ENCODE data around the gene SNTB2. TPM values are rescaled to one million over a fixed set of nuclear protein-coding genes. Genes with fewer than 3 reads are reported as not detected.

The SNTB2 gene
- total RNA-seq, 1 experiment from 2014 or later, result 15.1 TPM

GRCh38 chr16:69179328-69180010 is 7.5 kb upstream of the SNTB2 start:
- DNase-seq (ENCODE audit: low spot score), result peak; percentile 83

- DNase-seq (ENCODE audit: low spot score), result no peak
Measured at GRCh38 chr16:69180011-69180338, 7.0 kb upstream of the SNTB2 start.

- DNase-seq (ENCODE audit: low spot score), result no peak
Measured at GRCh38 chr16:69182730-69183416, 4.1 kb upstream of the SNTB2 start.

GRCh38 chr16:69187446-69188235 is 677 bp downstream of the SNTB2 start:
- DNase-seq (ENCODE audit: low spot score), result no peak

DNA sequence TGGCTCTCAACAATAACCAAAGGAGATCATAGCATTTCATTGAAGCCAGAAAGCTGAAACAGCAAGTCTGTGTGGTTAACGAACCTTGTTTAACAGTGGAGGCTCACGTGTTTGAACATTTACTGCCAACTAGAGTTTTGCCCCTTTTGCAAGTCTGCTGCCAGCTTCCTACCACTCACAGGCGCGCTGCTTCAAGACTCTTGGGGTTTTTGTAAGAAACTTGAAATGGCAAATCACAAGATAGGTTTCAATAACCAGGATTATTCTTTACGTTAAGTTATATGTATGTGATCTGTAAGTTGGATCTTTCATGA is 1.2 kb downstream of the SNTB2 start:
- peak; percentile 70 for DNase-seq (ENCODE audit: low spot score)

- no peak for DNase-seq (ENCODE audit: low spot score)
Measured at GRCh38 chr16:69188716-69189115, 1.8 kb downstream of the SNTB2 start.

- peak; percentile 60 for DNase-seq (ENCODE audit: low spot score)
Measured at GRCh38 chr16:69190046-69190588, 3.2 kb downstream of the SNTB2 start.

DNA sequence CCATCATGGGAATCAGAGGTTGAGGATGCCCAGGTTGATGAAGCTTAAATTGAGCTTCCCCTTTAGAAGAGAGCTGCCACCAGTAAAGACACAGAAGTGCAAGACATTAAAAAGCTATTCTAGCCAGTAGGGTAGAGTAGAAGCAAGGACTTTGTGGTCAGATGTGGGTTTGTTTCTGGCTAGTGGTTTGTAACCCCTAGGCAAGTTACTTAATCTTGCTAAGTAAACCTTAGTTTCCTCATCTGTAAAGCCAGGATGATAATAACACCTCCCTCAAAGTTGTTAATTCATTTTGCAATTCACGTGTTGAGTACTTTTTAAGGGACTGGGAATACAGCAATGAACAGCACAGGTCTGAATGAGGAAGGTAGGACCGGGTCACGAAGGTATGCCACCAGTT is 3.6 kb downstream of the SNTB2 start:
- DNase-seq (ENCODE audit: low spot score), result no peak

DNA sequence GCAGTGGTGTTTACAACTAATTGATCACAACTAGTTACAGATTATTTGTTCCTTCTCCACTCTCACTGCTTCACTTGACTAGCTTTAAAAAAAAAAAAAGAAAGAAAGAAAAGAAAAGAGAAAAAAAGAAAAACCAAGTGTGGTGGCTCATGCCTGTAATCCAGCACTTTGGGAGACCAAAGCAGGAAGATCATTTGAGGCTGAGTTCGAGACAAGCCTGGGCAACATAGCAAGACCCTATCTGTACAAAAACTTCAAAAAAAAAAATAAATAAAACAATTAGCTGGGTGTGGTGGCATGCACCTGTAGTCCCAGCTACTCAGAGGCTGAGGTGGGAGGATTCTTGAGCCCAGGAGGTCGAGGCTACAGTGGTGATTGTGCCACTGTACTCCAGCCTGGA is 4.2 kb downstream of the SNTB2 start:
- no peak for DNase-seq (ENCODE audit: low spot score)

- DNase-seq (ENCODE audit: low spot score), result no peak
Measured at GRCh38 chr16:69193855-69194254, 6.9 kb downstream of the SNTB2 start.

GRCh38 chr16:69194488-69194887 is 7.5 kb downstream of the SNTB2 start:
- no peak for DNase-seq (ENCODE audit: low spot score)

GRCh38 chr16:69195369-69196029 is 8.5 kb downstream of the SNTB2 start:
- no peak for DNase-seq (ENCODE audit: low spot score)

- no peak for DNase-seq (ENCODE audit: low spot score)
Measured at GRCh38 chr16:69197573-69197972, 10.6 kb downstream of the SNTB2 start.

DNA sequence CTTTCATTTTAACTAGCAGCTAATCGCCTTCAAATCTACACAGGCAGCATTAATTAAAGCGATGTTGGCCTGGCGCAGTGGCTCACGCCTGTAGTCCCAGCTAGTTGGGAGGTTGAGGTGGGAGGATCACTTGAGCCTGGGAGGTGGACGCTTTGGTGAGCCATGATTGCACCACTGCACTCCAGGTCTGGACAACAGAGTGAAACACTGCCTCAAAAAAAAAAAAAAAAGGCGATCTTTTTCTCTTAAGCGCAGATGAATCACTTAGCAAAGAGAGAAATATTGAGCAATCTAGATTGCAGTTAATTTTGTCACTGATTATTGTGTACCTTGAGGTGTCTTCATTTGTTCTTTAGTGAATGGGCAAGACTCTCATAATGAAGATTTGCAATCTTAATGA is 12.4 kb downstream of the SNTB2 start:
- no peak for DNase-seq (ENCODE audit: low spot score)

DNA sequence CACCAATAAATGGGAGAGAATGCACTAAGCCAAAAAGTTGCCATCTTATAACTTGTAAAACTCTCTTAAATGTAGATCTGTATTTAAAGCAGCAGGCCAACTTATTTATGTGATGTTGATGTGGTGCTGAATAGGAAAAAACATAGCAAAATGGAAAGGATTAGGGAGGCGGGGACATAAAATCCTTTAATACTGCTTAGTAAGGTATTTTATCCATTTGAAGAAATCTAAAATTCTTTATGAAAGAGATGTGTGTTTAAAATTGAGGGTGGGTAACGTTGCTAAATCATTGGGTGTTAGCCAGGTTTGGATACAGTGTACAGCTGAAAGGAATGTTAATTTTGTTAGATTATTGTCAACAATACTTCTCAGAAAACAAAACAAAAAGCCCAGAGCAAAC is 14.3 kb downstream of the SNTB2 start:
- DNase-seq (ENCODE audit: low spot score), result no peak

DNA sequence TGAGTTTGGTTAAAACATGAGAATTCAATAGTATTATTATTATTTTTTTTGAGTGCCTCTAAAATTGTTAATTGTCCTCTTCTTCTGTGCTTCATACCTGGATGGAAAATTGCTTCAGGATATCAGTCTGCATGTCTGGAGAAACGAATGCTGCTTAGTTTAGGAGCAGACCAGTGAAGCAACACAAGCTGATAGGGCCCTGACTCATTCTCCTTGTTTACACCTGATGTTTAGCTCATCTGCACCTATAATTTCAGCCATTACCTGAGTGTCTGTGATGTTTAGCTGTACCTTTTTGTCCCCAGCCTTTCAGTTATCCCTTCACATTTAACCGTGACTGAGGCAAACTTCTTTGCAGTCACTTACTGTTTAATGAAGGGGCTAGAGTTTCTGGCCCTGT is 14.8 kb downstream of the SNTB2 start:
- DNase-seq (ENCODE audit: low spot score), result no peak

- DNase-seq (ENCODE audit: low spot score), result no peak
Measured at GRCh38 chr16:69204172-69204571, 17.2 kb downstream of the SNTB2 start.

- no peak for DNase-seq (ENCODE audit: low spot score)
Measured at GRCh38 chr16:69209735-69210134, 22.8 kb downstream of the SNTB2 start.

DNA sequence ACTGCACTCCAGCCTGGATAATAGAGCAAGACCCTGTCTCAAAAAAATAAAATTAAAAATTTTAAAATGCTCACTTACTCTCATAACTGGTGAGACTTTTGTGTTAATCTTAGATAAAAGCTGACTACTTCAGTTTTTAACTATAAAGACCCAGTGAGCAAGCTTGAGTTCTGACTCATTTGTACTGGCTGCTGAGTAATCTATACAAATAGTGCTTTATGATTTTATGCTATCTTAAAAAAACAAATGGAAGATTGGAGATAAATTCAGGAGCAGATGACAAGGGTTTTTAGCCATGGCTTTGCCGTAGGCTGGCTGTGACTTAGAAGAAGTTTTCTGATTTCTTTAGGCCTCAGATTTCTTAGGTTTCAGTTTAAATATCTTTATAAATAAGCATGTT is 30.5 kb downstream of the SNTB2 start:
- DNase-seq (ENCODE audit: low spot score), result no peak

DNA sequence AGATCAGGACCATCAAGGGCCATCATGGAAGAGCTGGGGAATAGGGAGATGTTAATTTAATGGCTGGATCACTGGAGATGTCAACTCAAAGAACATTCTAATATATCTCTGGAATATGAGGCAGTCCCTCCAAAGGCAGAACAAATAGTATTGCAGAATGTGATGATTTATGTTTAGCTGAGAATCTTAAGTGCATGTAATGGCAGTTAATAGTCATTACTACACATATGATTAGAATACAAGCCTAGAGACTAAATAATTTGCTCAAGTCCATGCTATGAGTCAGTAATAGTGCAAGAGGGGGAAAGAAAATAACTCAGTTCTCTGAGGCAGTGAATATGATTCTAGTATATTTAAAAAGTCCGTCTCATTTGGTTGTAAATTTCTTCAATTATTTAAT is 32.3 kb downstream of the SNTB2 start:
- no peak for DNase-seq (ENCODE audit: low spot score)

- no peak for DNase-seq (ENCODE audit: low spot score)
Measured at GRCh38 chr16:69223882-69224281, 36.9 kb downstream of the SNTB2 start.

- no peak for DNase-seq (ENCODE audit: low spot score)
Measured at GRCh38 chr16:69225121-69225520, 38.2 kb downstream of the SNTB2 start.

All from H4 (cell line).